Epidermal melanocyte (primary cell): ENCODE results near the gene KHSRP.

Experiments used
- DNase-seq: peaks from one replicate; pipeline ENCODE4 v3.0.0; 2011; ENCODE audit warnings: low spot score; ENCODE audit not compliant: insufficient read length

KHSRP gene

GRCh38 chr19:6393074-6393982 lies 31.3 kb downstream of the KHSRP start, which contains the start of gene GTF2F1:
TSS of gene GTF2F1 (minus strand) at chr19:6393164. CDS start at chr19:6392995, 169 bp downstream.
- DNase-seq = peak; percentile 96

- DNase-seq = no peak
Observed at GRCh38 chr19:6392221-6393073, 32.2 kb downstream of the KHSRP start.

- no peak for DNase-seq
Observed at GRCh38 chr19:6387372-6387771, 37.2 kb downstream of the KHSRP start.

GRCh38 chr19:6384381-6384780 lies 40.2 kb downstream of the KHSRP start:
- DNase-seq = no peak

- no peak for DNase-seq
Observed at GRCh38 chr19:6383188-6383587, 41.4 kb downstream of the KHSRP start.

GRCh38 chr19:6381030-6381750 lies 43.4 kb downstream of the KHSRP start:
- no peak for DNase-seq

- no peak for DNase-seq
Observed at GRCh38 chr19:6379744-6380143, 44.9 kb downstream of the KHSRP start.

- DNase-seq = no peak
Observed at GRCh38 chr19:6378486-6378885, 46.1 kb downstream of the KHSRP start.

- no peak for DNase-seq
Observed at GRCh38 chr19:6378041-6378440, 46.6 kb downstream of the KHSRP start.

GRCh38 chr19:6376512-6377190 lies 48.0 kb downstream of the KHSRP start:
- DNase-seq = no peak

- no peak for DNase-seq
Observed at GRCh38 chr19:6375411-6376010, 49.1 kb downstream of the KHSRP start, which contains the start of gene PSPN. TSS of gene PSPN (minus strand) at chr19:6375933. CDS start at chr19:6375849, 84 bp downstream.

- DNase-seq = no peak
Observed at GRCh38 chr19:6374711-6375410, 49.8 kb downstream of the KHSRP start.

GRCh38 chr19:6374161-6374709 lies 50.4 kb downstream of the KHSRP start:
- no peak for DNase-seq

- DNase-seq = no peak
Observed at GRCh38 chr19:6373813-6374108, 50.9 kb downstream of the KHSRP start.

GRCh38 chr19:6373096-6373812 lies 51.4 kb downstream of the KHSRP start:
- DNase-seq = peak; percentile 94

GRCh38 chr19:6372594-6373095 lies 52.0 kb downstream of the KHSRP start, which contains the start of gene ALKBH7:
TSS of gene ALKBH7 (plus strand) at chr19:6372794. CDS start at chr19:6372821, 27 bp downstream.
- peak; percentile 86 for DNase-seq

GRCh38 chr19:6364353-6364752 lies 60.3 kb downstream of the KHSRP start:
- DNase-seq = no peak
